Muscle layer of colon (tissue), 2 donors: ENCODE measurements around the gene PRKRA.
"Not testable (repeated sequence)": the region's sequence is repeated elsewhere in the genome, so short reads cannot be mapped to it uniquely, and the experiment has no call there.

Experiments used
- H3K27ac ChIP-seq: one replicate; pipeline ENCODE4 v1.7.0; 2013; ENCODE audit warnings: low read depth, mild to moderate bottlenecking, low read length, moderate library complexity
- H3K27me3 ChIP-seq, 2 donors: one replicate each; pipeline ENCODE4 v1.7.0; 2013; ENCODE audit warnings: low read length in 2 of 2, mild to moderate bottlenecking in 2 of 2; ENCODE audit not compliant: insufficient read depth in 2 of 2, control insufficient read depth in 1 of 2
- H3K36me3 ChIP-seq: one replicate; pipeline ENCODE4 v1.7.0; 2013; ENCODE audit warnings: mild to moderate bottlenecking, low read length; ENCODE audit not compliant: insufficient read depth
- H3K4me1 ChIP-seq: one replicate; pipeline ENCODE4 v1.7.0; 2013; ENCODE audit warnings: mild to moderate bottlenecking, low read length; ENCODE audit not compliant: insufficient read depth
- H3K4me3 ChIP-seq, 2 donors: one replicate each; pipeline ENCODE4 v1.7.0; 2013; ENCODE audit warnings: low read length in 2 of 2, low read depth in 1 of 2, mild to moderate bottlenecking in 1 of 2, moderate library complexity in 1 of 2
- H3K9ac ChIP-seq: one replicate; pipeline ENCODE4 v1.7.0; 2013; ENCODE audit warnings: low read length
- H3K9me3 ChIP-seq: one replicate; pipeline ENCODE4 v1.7.0; 2013; ENCODE audit warnings: mild to moderate bottlenecking, low read length
- donor health status: abdominal sarcoma.
- donor health status: Adenocarcinoma of cecum.

Gene PRKRA

DNA sequence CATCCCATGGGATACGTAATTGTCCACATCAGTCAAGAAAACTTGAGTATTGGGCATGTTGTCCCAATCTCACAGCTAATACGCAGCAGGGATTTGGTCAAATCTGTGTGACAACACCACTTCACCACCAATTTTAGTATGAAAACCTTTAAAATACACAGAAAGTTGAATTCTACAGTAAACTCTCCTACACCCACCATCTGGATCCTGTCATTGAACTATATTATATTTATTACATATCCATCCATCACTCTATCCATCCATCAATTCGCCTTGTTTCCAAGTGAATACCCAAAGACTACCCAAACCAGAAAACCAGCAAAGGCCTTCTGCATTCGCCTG is 28.3 kb upstream of the PRKRA start:
- Histone ChIP-seq H3K36me3 (no peaks in the 10 kb centered on the region), H3K27me3 (no peaks in the 10 kb centered on the region), H3K27ac (peak overlapping the region; percentile 85), H3K9ac (peak overlapping the region; percentile 81), H3K4me1 (peaks cover 38% of the 10 kb centered on the region), H3K4me3 (peak overlapping the region in 1 of 2 donors; percentile 94), H3K9me3 (no peaks in the 10 kb centered on the region)

DNA sequence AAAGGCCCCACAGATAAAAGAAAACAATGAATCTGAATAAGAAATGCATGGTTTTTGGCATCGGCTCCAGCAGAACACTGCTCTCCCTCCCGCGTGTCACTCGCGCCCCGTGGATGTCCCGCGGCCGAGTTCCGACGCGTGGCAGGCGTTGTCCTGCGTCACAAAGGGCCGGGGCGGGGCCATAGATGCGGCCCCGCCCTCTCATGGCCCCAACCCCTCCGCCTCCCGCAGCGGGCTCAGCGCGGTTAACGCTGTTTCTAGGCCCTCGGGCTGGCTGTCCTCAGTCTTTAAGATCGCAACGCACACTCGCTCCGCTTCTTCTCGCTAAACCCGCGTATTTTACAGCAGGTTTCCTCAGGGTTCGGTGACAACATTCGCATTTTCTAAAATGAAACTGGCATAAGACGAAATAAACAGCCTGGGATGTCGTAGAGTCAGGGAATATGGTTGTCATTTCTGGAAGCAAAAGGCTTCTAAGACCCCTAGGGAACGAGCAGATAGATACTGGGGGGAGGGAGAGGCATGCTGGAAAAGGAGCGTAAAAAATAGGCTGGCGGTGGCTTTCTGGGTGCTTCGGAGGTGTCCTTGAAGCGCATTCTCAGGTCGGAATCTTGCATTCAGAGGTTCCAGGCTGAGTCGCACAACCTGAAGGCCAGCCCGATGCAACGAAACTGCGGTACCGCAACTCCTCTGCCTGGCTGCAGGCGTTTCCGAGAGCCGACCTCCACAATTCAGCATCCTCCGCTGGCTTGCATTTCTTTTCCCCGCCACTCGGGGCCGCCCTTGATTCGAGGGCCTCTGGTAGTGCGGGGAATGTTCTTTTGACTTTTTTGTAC is 27.7 kb upstream of the PRKRA start, which contains the start of gene FKBP7:
TSS of gene FKBP7 (minus strand) at position 162 of the 836 bp plus-strand sequence. CDS start at position 61, 101 bp downstream.
- Histone ChIP-seq H3K4me1 (peaks cover 35% of the 10 kb centered on the region), H3K27ac (peak within 1 kb of the TSS; percentile 85), H3K36me3 (no peaks in the 10 kb centered on the region), H3K4me3 (peak within 1 kb of the TSS; percentile 55 to 94), H3K9me3 (no peaks in the 10 kb centered on the region), H3K27me3 (no peaks in the 10 kb centered on the region), H3K9ac (peak within 1 kb of the TSS; percentile 81)

GRCh38 chr2:178478130-178478438 is 27.1 kb upstream of the PRKRA start:
- Histone ChIP-seq H3K9ac (peak overlapping the region; percentile 81), H3K9me3 (no peaks in the 10 kb centered on the region), H3K4me1 (peaks cover 35% of the 10 kb centered on the region), H3K27me3 (no peaks in the 10 kb centered on the region), H3K27ac (peak overlapping the region; percentile 85), H3K36me3 (no peaks in the 10 kb centered on the region), H3K4me3 (peak overlapping the region; percentile 55 to 94)

DNA sequence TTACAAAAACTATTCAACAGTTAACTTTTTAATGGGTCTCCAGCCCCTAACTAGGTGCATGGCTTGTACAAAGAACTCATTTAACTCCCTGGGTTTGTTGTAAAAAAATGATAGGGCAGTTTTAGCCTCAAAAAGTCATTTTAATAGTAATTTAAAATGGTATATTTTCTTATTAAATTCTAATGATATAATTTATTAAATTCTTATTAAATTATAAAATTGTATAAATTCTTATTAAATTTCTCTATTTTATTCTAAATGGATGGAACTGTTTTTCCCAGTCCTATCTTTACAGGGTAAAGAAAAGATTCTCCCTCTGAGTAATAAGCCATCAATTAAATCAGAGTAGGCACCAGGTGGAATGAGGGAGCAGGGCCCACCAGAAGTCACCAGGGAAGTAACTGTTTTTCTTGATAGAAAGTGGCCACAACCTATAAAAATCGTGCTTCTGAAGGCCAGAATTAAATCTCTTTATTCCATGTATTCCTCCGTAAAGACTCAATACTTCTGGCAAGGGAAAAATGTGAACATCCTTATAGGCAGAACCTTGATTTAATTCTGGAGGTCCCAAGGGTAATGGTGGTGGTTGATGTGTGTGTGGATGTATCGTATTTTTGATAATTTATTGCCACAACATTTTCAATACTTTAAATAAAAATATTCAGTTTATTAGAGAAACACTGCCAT is 26.6 kb upstream of the PRKRA start:
- peak overlapping the region; percentile 55 to 94 for H3K4me3 ChIP-seq
- no peaks in the 10 kb centered on the region for H3K36me3 ChIP-seq
- H3K27me3 ChIP-seq: no peaks in the 10 kb centered on the region
- peak overlapping the region; percentile 81 for H3K9ac ChIP-seq
- peaks cover 31% of the 10 kb centered on the region for H3K4me1 ChIP-seq
- H3K9me3 ChIP-seq: no peaks in the 10 kb centered on the region
- H3K27ac ChIP-seq: peak overlapping the region; percentile 85

- H3K9ac ChIP-seq: no peak overlapping the region
- H3K4me3 ChIP-seq: no peak overlapping the region
- H3K27ac ChIP-seq: no peak overlapping the region
- H3K27me3 ChIP-seq: no peaks in the 10 kb centered on the region
- no peaks in the 10 kb centered on the region for H3K9me3 ChIP-seq
- peaks cover 20% of the 10 kb centered on the region for H3K4me1 ChIP-seq
- H3K36me3 ChIP-seq: no peaks in the 10 kb centered on the region
These were observed 25.5 kb upstream of the PRKRA start for GRCh38 chr2:178476477-178476876.

GRCh38 chr2:178474560-178474959 is 23.6 kb upstream of the PRKRA start:
- no peaks in the 10 kb centered on the region for H3K36me3 ChIP-seq
- no peak overlapping the region for H3K9ac ChIP-seq
- no peak overlapping the region for H3K4me3 ChIP-seq
- H3K9me3 ChIP-seq: no peaks in the 10 kb centered on the region
- H3K27ac ChIP-seq: no peak overlapping the region
- H3K27me3 ChIP-seq: no peaks in the 10 kb centered on the region
- H3K4me1 ChIP-seq: peaks cover 15% of the 10 kb centered on the region

GRCh38 chr2:178473931-178474330 is 23.0 kb upstream of the PRKRA start:
- H3K4me3 ChIP-seq: no peak overlapping the region
- H3K27me3 ChIP-seq: no peaks in the 10 kb centered on the region
- peaks cover 5% of the 10 kb centered on the region for H3K36me3 ChIP-seq
- no peak overlapping the region for H3K27ac ChIP-seq
- no peaks in the 10 kb centered on the region for H3K9me3 ChIP-seq
- H3K4me1 ChIP-seq: peaks cover 9% of the 10 kb centered on the region
- no peak overlapping the region for H3K9ac ChIP-seq

GRCh38 chr2:178473373-178473772 is 22.4 kb upstream of the PRKRA start:
- H3K27ac ChIP-seq: no peak overlapping the region
- H3K9ac ChIP-seq: no peak overlapping the region
- peaks cover 5% of the 10 kb centered on the region for H3K36me3 ChIP-seq
- H3K9me3 ChIP-seq: no peaks in the 10 kb centered on the region
- peaks cover 9% of the 10 kb centered on the region for H3K4me1 ChIP-seq
- H3K4me3 ChIP-seq: no peak overlapping the region
- no peaks in the 10 kb centered on the region for H3K27me3 ChIP-seq

GRCh38 chr2:178471313-178471712 is 20.3 kb upstream of the PRKRA start:
- H3K4me1 ChIP-seq, H3K27ac ChIP-seq, H3K36me3 ChIP-seq, H3K4me3 ChIP-seq, H3K27me3 ChIP-seq, H3K9me3 ChIP-seq, H3K9ac ChIP-seq: not testable (repeated sequence)

DNA sequence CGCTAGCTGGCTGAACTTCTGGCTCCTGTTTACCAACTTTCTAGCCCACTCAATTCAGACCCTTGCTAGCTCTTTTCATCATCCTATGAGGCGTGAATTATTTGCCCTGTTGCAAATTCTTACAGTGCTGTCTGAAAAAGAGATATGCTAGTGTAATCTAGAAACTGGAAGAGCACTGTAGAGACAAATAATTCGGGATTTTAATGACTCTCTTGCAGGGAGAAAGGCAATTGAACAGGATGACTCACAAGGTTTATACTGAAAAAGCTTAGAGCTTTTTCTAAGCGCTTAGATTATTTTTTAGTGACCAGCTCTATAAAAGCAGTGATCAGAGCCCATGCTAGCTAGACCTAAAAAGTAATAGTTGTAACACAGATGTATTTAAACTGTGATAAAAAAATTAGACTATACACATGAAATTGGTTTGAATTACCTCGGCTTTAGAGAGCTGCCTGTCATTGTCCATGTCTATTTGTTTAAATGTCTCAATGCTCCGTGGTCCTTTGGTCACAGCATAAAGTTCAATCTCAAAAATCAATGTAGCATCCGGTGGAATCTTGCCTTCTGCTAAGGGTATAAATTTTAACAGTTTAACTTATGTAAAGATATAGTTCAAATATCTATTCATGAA is 18.4 kb upstream of the PRKRA start:
- Histone ChIP-seq H3K36me3 (peaks cover 5% of the 10 kb centered on the region), H3K9ac (no peak overlapping the region), H3K4me1 (peaks cover 2% of the 10 kb centered on the region), H3K4me3 (no peak overlapping the region), H3K27me3 (no peaks in the 10 kb centered on the region), H3K9me3 (no peaks in the 10 kb centered on the region), H3K27ac (no peak overlapping the region)

DNA sequence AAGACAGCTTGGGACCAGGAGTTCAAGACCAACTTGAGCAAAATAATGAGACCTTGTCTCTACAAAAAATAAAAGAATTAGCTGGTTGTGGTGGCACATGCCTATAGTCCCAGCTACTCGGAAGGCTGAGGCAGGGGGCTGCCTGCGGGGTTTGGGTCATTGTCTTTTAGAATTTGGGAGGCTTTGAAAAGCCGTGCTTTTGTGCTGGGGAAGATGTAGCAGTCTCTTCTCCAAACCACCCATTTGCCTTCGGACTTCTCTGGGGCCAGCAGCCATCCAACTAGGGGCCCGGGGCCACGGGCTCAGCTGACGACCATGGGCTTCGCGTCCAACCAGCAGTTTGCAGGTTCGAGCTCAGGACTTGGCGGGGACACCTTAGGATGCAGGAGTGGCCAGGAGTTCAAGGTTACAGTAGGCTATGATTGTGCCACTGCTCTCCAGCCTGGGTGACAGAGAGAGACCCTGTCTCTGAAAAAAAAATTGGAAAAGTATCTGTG is 6.5 kb upstream of the PRKRA start:
- Histone ChIP-seq H3K27ac (no peak overlapping the region), H3K4me3 (no peak overlapping the region), H3K36me3 (no peaks in the 10 kb centered on the region), H3K9ac (no peak overlapping the region), H3K9me3 (no peaks in the 10 kb centered on the region), H3K27me3 (no peaks in the 10 kb centered on the region), H3K4me1 (no peaks in the 10 kb centered on the region)
